Loucy (cell line): ENCODE data around the gene HMGXB3.

Source experiments
- H2AFZ ChIP-seq: fragments of 200-600 bp; sonication (generic); 2 replicates; pipeline ENCODE4 v1.6.0; 2016; ENCODE audit warnings: antibody characterized with exemption, mild to moderate bottlenecking, low read length, moderate library complexity
- H3F3A ChIP-seq: fragments of 200-600 bp; 2 replicates; pipeline ENCODE4 v1.6.0; 2016; ENCODE audit warnings: antibody characterized with exemption, low read depth, mild to moderate bottlenecking
- H3K27me3 ChIP-seq: fragments of 200-600 bp; sonication (generic); 2 replicates; pipeline ENCODE4 v1.6.1; 2014; ENCODE audit warnings: low read length, mild to moderate bottlenecking; ENCODE audit not compliant: insufficient read depth, poor library complexity, severe bottlenecking
- H3K36me3 ChIP-seq: fragments of 200-600 bp; sonication (generic); 2 replicates; pipeline ENCODE4 v1.6.1; 2016; ENCODE audit warnings: low read length; ENCODE audit not compliant: insufficient read depth
- H3K4me1 ChIP-seq: fragments of 200-600 bp; sonication (generic); 2 replicates; pipeline ENCODE4 v1.5.1; 2014; ENCODE audit warnings: low read length, mild to moderate bottlenecking; ENCODE audit not compliant: insufficient read depth, poor library complexity, severe bottlenecking
- H3K4me2 ChIP-seq: fragments of 200-600 bp; sonication (generic); 2 replicates; pipeline ENCODE4 v1.6.0; 2014; ENCODE audit warnings: antibody characterized with exemption, low read length, low read depth, mild to moderate bottlenecking; ENCODE audit not compliant: poor library complexity, severe bottlenecking
- H3K4me3 ChIP-seq: fragments of 200-600 bp; sonication (generic); 2 replicates; pipeline ENCODE4 v1.5.1; 2014; ENCODE audit warnings: low read length, mild to moderate bottlenecking, mixed read lengths; ENCODE audit not compliant: poor library complexity, severe bottlenecking
- H3K79me2 ChIP-seq: fragments of 200-600 bp; sonication (generic); 2 replicates; pipeline ENCODE4 v1.6.1; 2014; ENCODE audit warnings: low read length; ENCODE audit not compliant: insufficient read depth
- H3K9ac ChIP-seq: fragments of 200-600 bp; sonication (generic); 2 replicates; pipeline ENCODE4 v1.6.0; 2014; ENCODE audit warnings: mild to moderate bottlenecking, low read depth, low read length, moderate library complexity; ENCODE audit not compliant: poor library complexity, severe bottlenecking
- H3K9me2 ChIP-seq: fragments of 200-600 bp; sonication (generic); replicated peaks from 2 replicates; pipeline ENCODE4 v1.6.1; 2016; ENCODE audit warnings: low read depth, low read length, mixed read lengths
- H3K9me3 ChIP-seq: fragments of 200-600 bp; sonication (generic); 2 replicates; pipeline ENCODE4 v1.6.1; 2014; ENCODE audit warnings: mild to moderate bottlenecking, antibody characterized with exemption, low read length, low read depth; ENCODE audit not compliant: insufficient read depth
- H4K20me1 ChIP-seq: fragments of 200-600 bp; sonication (generic); 2 replicates; pipeline ENCODE4 v1.6.0; 2014; ENCODE audit warnings: antibody characterized with exemption, low read length, mild to moderate bottlenecking; ENCODE audit not compliant: insufficient read depth, poor library complexity, severe bottlenecking
- CTCF ChIP-seq: fragments of 200-600 bp; sonication (generic); conservative IDR thresholded peaks from 2 replicates; pipeline ENCODE4 v1.5.1; 2014; ENCODE audit warnings: mild to moderate bottlenecking, antibody characterized with exemption, low read length
- EZH2phosphoT487 ChIP-seq: fragments of 200-600 bp; IDR thresholded peaks from 2 replicates; pipeline ENCODE4 v1.6.1; 2018; ENCODE audit warnings: antibody characterized with exemption, mild to moderate bottlenecking, moderate library complexity, borderline replicate concordance

Gene HMGXB3

GRCh38 chr5:150052226-150052955, 51.9 kb downstream of the HMGXB3 start:
- Histone ChIP-seq H3K27me3 (no peaks in the 10 kb centered on the region), H3K9ac (peak overlapping the region; percentile 66), H3K4me1 (peaks cover 12% of the 10 kb centered on the region), H4K20me1 (no peaks in the 10 kb centered on the region), H3K4me3 (no peak overlapping the region), H3K9me2 (no peaks in the 10 kb centered on the region), H3F3A (no peaks in the 10 kb centered on the region), H3K9me3 (no peaks in the 10 kb centered on the region), H3K79me2 (no peaks in the 10 kb centered on the region), H2AFZ (no peak overlapping the region), H3K4me2 (no peak overlapping the region), H3K36me3 (peaks cover 72% of the 10 kb centered on the region)
- TF ChIP-seq CTCF (no peak), EZH2phosphoT487 (no peak)

- Histone ChIP-seq H3K4me3 (no peak overlapping the region), H3K9me3 (no peaks in the 10 kb centered on the region), H3K4me1 (peaks cover 12% of the 10 kb centered on the region), H3K79me2 (no peaks in the 10 kb centered on the region), H3F3A (no peaks in the 10 kb centered on the region), H3K27me3 (no peaks in the 10 kb centered on the region), H3K9ac (peak overlapping the region; percentile 66), H4K20me1 (no peaks in the 10 kb centered on the region), H3K36me3 (peaks cover 64% of the 10 kb centered on the region), H2AFZ (no peak overlapping the region), H3K4me2 (no peak overlapping the region), H3K9me2 (no peaks in the 10 kb centered on the region)
- no peak for TF ChIP-seq EZH2phosphoT487
- no peak for TF ChIP-seq CTCF
Observed at GRCh38 chr5:150052956-150053712, 52.6 kb downstream of the HMGXB3 start.

GRCh38 chr5:150053713-150054392, 53.3 kb downstream of the HMGXB3 start:
- H3F3A ChIP-seq: no peaks in the 10 kb centered on the region
- TF ChIP-seq EZH2phosphoT487 (no peak), CTCF (no peak)
- no peak overlapping the region for H3K4me2 ChIP-seq
- no peaks in the 10 kb centered on the region for H3K79me2 ChIP-seq
- no peaks in the 10 kb centered on the region for H3K9me2 ChIP-seq
- H2AFZ ChIP-seq: no peak overlapping the region
- H3K4me3 ChIP-seq: no peak overlapping the region
- peaks cover 57% of the 10 kb centered on the region for H3K36me3 ChIP-seq
- H3K27me3 ChIP-seq: no peaks in the 10 kb centered on the region
- no peaks in the 10 kb centered on the region for H3K9me3 ChIP-seq
- H4K20me1 ChIP-seq: no peaks in the 10 kb centered on the region
- H3K4me1 ChIP-seq: peaks cover 12% of the 10 kb centered on the region
- peak overlapping the region; percentile 66 for H3K9ac ChIP-seq
